Testis (tissue), 3 donors: Measurements from ENCODE around the gene KYAT1. TPM values are rescaled to one million over a fixed set of nuclear protein-coding genes. Genes with fewer than 3 reads are reported as not detected.

Experiments used
- DNase-seq: peaks from one replicate; pipeline ENCODE4 v3.0.0-alpha.2; 2019
- H3K27ac ChIP-seq, 2 donors: fragments of 200-600 bp; sonication (generic); one replicate each; pipeline ENCODE4 v1.5.1; 2019
- H3K27me3 ChIP-seq: fragments of 200-600 bp; sonication (generic); one replicate; pipeline ENCODE4 v1.5.1; 2019
- H3K36me3 ChIP-seq: fragments of 200-600 bp; sonication (generic); one replicate; pipeline ENCODE4 v1.5.1; 2017; ENCODE audit warnings: low read depth; ENCODE audit errors: missing control alignments
- H3K4me1 ChIP-seq: fragments of 200-600 bp; sonication (generic); one replicate; pipeline ENCODE4 v1.5.1; 2019
- H3K4me3 ChIP-seq, 2 donors: fragments of 200-600 bp; sonication (generic); one replicate each; pipeline ENCODE4 v1.5.1; 2017 to 2019
- H3K9me3 ChIP-seq: fragments of 200-600 bp; sonication (generic); one replicate; pipeline ENCODE4 v1.5.1; 2017
- CTCF ChIP-seq, 3 experiments: fragments of 450-650 bp in 2 of 3; fragments of 200-600 bp in 1 of 3; sonication (generic) in 1 of 3; IDR thresholded peaks; one replicate each; pipeline ENCODE4 v1.5.1; 2016 to 2019; ENCODE audit warnings: antibody characterized with exemption in 3 of 3, mild to moderate bottlenecking in 2 of 3, moderate library complexity in 1 of 3
- POLR2A ChIP-seq: fragments of 450-650 bp; IDR thresholded peaks from one replicate; pipeline ENCODE4 v1.6.1; 2017; ENCODE audit warnings: antibody characterized with exemption, mild to moderate bottlenecking, moderate library complexity
- WGBS, 2 donors: methylation state at CpG; one replicate each; pipeline ENCODE4 v1.1.5; 2018; 5-methylcytosine and 5-hydroxymethylcytosine counted together
- intact Hi-C: fragments of 100-400 bp; cut with DNase I; formaldehyde crosslinking; loops from one replicate; pipeline ENCODE4 v1.15.1; 2023; ENCODE audit warnings: low total_unique reads
- polyA plus RNA-seq: library from polyadenylated mRNA; stranded (reverse); fragments of 350-450 nt; fragmentation: Illumina TruSeq; extraction: RNeasy Lipid Tissue Mini Kit (QIAGEN cat#74804); gene quantifications from one replicate; pipeline ENCODE4 v1.2.3, GENCODE V29; 2014; ENCODE audit warnings: low read depth, low replicate concordance; ENCODE audit not compliant: insufficient read depth
- total RNA-seq, 2 donors: library from RNA; depleted of rRNA; stranded (reverse); fragments of >200 nt; gene quantifications; one replicate each; pipeline ENCODE4 v1.2.3, GENCODE V29; 2016

Gene KYAT1
- total and polyA plus RNA-seq, 3 donors from 2014 or later = 11.6 to 18.0 (median 14.0) TPM

- Histone ChIP-seq H3K27ac (no peak overlapping the region), H3K27me3 (no peaks in the 10 kb centered on the region), H3K9me3 (no peaks in the 10 kb centered on the region), H3K4me1 (peaks cover under 1% of the 10 kb centered on the region), H3K36me3 (no peaks in the 10 kb centered on the region), H3K4me3 (no peak overlapping the region)
- 91% methylated on average over 18 of the region's 19 CpGs; no CpG with 5 or more reads in 1 of the 2 donors for WGBS, 2 donors
- DNase-seq = no peak
- TF ChIP-seq POLR2A = no peak
- no peak for TF ChIP-seq CTCF (IDR thresholded peaks at IDR 0.05)
- intact Hi-C loops = no loop called here
Observed at GRCh38 chr9:128823362-128823902, 58.3 kb downstream of the KYAT1 start.

GRCh38 chr9:128822407-128823042, 59.2 kb downstream of the KYAT1 start:
- no peak for DNase-seq
- intact Hi-C loops = no loop called here
- Histone ChIP-seq H3K27me3 (no peaks in the 10 kb centered on the region), H3K9me3 (no peaks in the 10 kb centered on the region), H3K4me3 (no peak overlapping the region), H3K27ac (no peak overlapping the region), H3K4me1 (no peaks in the 10 kb centered on the region), H3K36me3 (no peaks in the 10 kb centered on the region)
- no peak for TF ChIP-seq POLR2A
- TF ChIP-seq CTCF (IDR thresholded peaks at IDR 0.05) = no peak
- WGBS, 2 donors = 70 to 91% methylated on average over 9 to 22 of the region's 22 CpGs

DNA sequence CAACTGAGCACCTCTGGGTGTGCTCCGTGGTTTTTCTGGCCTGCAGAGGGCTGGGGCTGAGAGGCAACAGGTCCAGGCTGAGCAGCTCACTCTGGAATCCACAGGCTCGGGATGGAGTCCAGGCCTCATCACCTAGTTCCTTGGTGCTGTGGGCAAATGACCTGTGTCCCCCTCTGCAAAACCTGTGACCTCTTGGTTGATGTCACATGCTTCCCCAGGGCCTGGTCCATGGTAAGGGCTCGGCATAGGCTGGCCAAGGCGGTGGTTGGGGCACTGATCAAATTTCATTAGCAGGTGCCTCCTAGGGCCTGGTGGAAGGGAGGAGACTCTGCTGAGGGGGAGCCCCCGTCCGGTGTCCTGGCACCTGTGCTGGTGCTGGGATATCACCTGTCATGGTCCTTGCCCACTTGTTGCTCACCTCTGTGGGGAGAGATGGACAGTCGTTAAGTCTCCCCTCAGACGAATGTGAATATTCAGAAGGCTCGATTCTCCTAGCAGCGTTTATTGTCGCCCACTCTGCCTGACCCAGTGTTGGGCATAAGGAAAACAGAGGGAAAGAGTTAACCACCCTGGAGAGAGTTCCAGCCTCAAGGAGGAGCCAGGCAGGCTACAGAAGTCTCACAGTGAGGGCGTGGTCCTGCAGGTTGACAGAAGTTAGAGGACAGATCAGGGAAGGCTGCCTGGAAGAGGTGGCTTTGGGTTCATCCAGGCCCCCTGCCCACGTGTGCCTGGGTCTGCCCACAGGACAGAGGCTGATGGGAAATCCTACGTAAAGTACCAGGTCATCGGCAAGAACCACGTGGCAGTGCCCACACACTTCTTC, 60.0 kb downstream of the KYAT1 start:
- Histone ChIP-seq H3K36me3 (no peaks in the 10 kb centered on the region), H3K4me1 (no peaks in the 10 kb centered on the region), H3K9me3 (no peaks in the 10 kb centered on the region), H3K27me3 (no peaks in the 10 kb centered on the region), H3K27ac (no peak overlapping the region), H3K4me3 (no peak overlapping the region)
- TF ChIP-seq CTCF (IDR thresholded peaks at IDR 0.05) (no peak), POLR2A (no peak)
- WGBS, 2 donors = 88 to 94% methylated on average over 9 to 16 of the region's 16 CpGs
- no peak for DNase-seq
- intact Hi-C loops = no loop called here

- no peak for DNase-seq
- 87 to 89% methylated on average over 21 to 23 of the region's 24 CpGs for WGBS, 2 donors
- no peak overlapping the region for H3K27ac ChIP-seq
- H3K4me1 ChIP-seq = no peaks in the 10 kb centered on the region
- no peak overlapping the region for H3K4me3 ChIP-seq
- TF ChIP-seq CTCF (IDR thresholded peaks at IDR 0.05) = no peak
- no peak for TF ChIP-seq POLR2A
- H3K27me3 ChIP-seq = no peaks in the 10 kb centered on the region
- no peaks in the 10 kb centered on the region for H3K36me3 ChIP-seq
- no peaks in the 10 kb centered on the region for H3K9me3 ChIP-seq
- intact Hi-C loops = no loop called here
Observed at GRCh38 chr9:128820665-128821583, 60.8 kb downstream of the KYAT1 start.
